Smooth muscle cell (in vitro differentiated cells): ENCODE results near the gene MAB21L4. TPM values are rescaled to one million over a fixed set of nuclear protein-coding genes. Genes with fewer than 3 reads are reported as not detected.

Experiments
- DNase-seq: peaks from one replicate; lab custom pipeline; 2025; ENCODE audit not compliant: unreplicated experiment; lab: John Stamatoyannopoulos, UW
- H2AFZ ChIP-seq: fragments of 200-600 bp; sonication (generic); 2 replicates; pipeline ENCODE4 v1.6.0; 2016; ENCODE audit warnings: antibody characterized with exemption, low read depth, mild to moderate bottlenecking
- H3F3A ChIP-seq: fragments of 200-600 bp; sonication (generic); 2 replicates; pipeline ENCODE4 v1.6.0; 2017; ENCODE audit warnings: antibody characterized with exemption, low read depth
- H3K27ac ChIP-seq: fragments of 200-600 bp; sonication (generic); 2 replicates; pipeline ENCODE4 v1.5.1; 2016; ENCODE audit warnings: low read depth, mild to moderate bottlenecking
- H3K27me3 ChIP-seq: fragments of 200-600 bp; sonication (generic); 2 replicates; pipeline ENCODE4 v1.6.1; 2016; ENCODE audit warnings: low read depth, mild to moderate bottlenecking
- H3K36me3 ChIP-seq: fragments of 200-600 bp; sonication (generic); 2 replicates; pipeline ENCODE4 v1.5.1; 2016; ENCODE audit warnings: low read depth
- H3K4me1 ChIP-seq: fragments of 200-600 bp; sonication (generic); 2 replicates; pipeline ENCODE4 v1.5.1; 2016; ENCODE audit warnings: low read depth
- H3K4me2 ChIP-seq: fragments of 200-600 bp; sonication (generic); 2 replicates; pipeline ENCODE4 v1.6.0; 2016; ENCODE audit warnings: mild to moderate bottlenecking
- H3K4me3 ChIP-seq: fragments of 200-600 bp; sonication (generic); 2 replicates; pipeline ENCODE4 v1.5.1; 2016; ENCODE audit warnings: mild to moderate bottlenecking
- H3K79me2 ChIP-seq: fragments of 200-600 bp; sonication (generic); 2 replicates; pipeline ENCODE4 v1.6.0; 2016; ENCODE audit warnings: low read depth, mild to moderate bottlenecking
- H3K9ac ChIP-seq: fragments of 200-600 bp; sonication (generic); 2 replicates; pipeline ENCODE4 v1.6.0; 2016; ENCODE audit warnings: low read depth
- H3K9me3 ChIP-seq: fragments of 200-600 bp; sonication (generic); replicated peaks from 2 replicates; pipeline ENCODE4 v1.5.1; 2016; ENCODE audit warnings: low read depth
- H4K20me1 ChIP-seq: fragments of 200-600 bp; sonication (generic); 2 replicates; pipeline ENCODE4 v1.6.0; 2016; ENCODE audit warnings: low read depth
- WGBS: methylation state at CpG from one replicate; pipeline ENCODE4 v1.1.7; 2016; ENCODE audit warnings: low lambda C conversion rate; 5-methylcytosine and 5-hydroxymethylcytosine counted together
- polyA plus RNA-seq: library from polyadenylated mRNA; unstranded; fragments of >200 nt; fragmentation: Nextera tagmentation; extraction: Ambion mirVana; gene quantifications from 2 replicates; pipeline ENCODE4 v1.2.1, GENCODE V29; 2016
- total RNA-seq: library from RNA; depleted of rRNA; stranded (reverse); fragments of >200 nt; gene quantifications from 2 replicates; pipeline ENCODE4 v1.2.3, GENCODE V29; 2014
- TF ChIP-seq, protein P1 (sequence below): fragments of 200-600 bp; sonication (generic); IDR thresholded peaks from 2 replicates; pipeline ENCODE4 v1.5.1; 2017; ENCODE audit warnings: borderline replicate concordance, mild to moderate bottlenecking, antibody characterized with exemption; ENCODE audit not compliant: insufficient read depth, poor library complexity, severe bottlenecking

MAB21L4 gene
- total and polyA plus RNA-seq, 2 experiments from 2014 or later = 0.53 to 2.2 TPM

DNA sequence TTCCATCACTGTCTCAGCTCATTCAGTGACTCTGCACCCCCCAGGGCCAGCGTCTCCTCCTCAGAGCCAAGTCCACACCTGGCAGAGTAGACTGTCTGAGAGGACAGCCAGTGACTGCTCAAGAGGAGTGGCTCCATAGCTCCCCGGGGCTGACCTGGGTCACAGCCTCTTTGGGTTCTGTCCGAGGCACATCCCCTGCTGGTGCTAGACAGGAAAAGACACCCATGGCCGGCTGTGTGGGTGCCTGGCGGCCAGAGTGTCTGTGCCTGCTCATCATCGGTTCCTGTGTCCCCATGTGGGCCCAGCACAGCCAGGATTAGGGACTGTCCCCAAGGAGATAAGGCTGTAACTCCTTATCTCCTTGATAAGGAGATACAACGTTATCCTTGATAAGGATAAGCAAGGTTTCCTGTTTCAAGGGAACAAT is 6.7 kb upstream of the MAB21L4 start:
- Histone ChIP-seq H3K9ac (no peak overlapping the region), H3K79me2 (no peaks in the 10 kb centered on the region), H3K27me3 (no peaks in the 10 kb centered on the region), H4K20me1 (no peaks in the 10 kb centered on the region), H3K4me1 (no peaks in the 10 kb centered on the region), H3K4me2 (no peak overlapping the region), H2AFZ (no peak overlapping the region), H3K9me3 (no peaks in the 10 kb centered on the region), H3K4me3 (no peak overlapping the region), H3F3A (no peaks in the 10 kb centered on the region), H3K36me3 (no peaks in the 10 kb centered on the region), H3K27ac (no peak overlapping the region)
- DNase-seq = no peak
- WGBS = 52% methylated on average over 7 of the region's 7 CpGs
- TF ChIP-seq, protein P1, sequence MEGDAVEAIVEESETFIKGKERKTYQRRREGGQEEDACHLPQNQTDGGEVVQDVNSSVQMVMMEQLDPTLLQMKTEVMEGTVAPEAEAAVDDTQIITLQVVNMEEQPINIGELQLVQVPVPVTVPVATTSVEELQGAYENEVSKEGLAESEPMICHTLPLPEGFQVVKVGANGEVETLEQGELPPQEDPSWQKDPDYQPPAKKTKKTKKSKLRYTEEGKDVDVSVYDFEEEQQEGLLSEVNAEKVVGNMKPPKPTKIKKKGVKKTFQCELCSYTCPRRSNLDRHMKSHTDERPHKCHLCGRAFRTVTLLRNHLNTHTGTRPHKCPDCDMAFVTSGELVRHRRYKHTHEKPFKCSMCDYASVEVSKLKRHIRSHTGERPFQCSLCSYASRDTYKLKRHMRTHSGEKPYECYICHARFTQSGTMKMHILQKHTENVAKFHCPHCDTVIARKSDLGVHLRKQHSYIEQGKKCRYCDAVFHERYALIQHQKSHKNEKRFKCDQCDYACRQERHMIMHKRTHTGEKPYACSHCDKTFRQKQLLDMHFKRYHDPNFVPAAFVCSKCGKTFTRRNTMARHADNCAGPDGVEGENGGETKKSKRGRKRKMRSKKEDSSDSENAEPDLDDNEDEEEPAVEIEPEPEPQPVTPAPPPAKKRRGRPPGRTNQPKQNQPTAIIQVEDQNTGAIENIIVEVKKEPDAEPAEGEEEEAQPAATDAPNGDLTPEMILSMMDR = no peak

DNA sequence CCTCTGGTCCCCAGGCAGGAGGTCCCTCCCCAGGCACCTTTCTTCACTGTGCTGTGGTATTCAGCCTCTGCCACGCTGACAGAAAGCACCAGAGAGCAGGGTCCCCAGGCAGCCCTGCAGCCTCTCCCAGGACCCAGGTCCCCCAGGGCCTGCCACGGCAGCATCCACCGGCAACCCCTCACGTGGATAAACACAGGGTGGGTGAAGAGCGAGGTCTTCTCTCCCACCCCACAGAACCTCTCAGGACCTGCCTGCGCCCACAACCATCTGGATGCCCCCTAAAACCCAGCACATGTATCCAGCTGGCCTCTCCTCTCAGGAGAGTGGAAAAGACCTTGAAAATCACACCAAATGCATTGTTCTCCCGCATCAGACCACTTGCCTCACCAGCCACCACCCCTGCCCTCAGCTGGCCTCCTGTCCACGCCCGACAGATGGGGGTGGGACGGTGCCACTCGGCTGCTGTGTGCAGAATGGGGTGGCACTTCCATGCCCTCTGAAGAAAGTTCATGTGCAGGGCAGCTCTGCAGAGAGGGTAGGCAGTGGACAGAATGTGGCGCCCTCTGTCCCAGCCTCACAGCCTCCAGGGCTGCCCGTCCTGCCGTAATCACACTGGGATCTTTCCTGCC is 6.1 kb upstream of the MAB21L4 start:
- no peak overlapping the region for H3K27ac ChIP-seq
- no peaks in the 10 kb centered on the region for H3K9me3 ChIP-seq
- no peak overlapping the region for H3K4me3 ChIP-seq
- no peak overlapping the region for H3K4me2 ChIP-seq
- DNase-seq = no peak
- 90% methylated on average over 14 of the region's 14 CpGs for WGBS
- no peaks in the 10 kb centered on the region for H3F3A ChIP-seq
- no peaks in the 10 kb centered on the region for H3K79me2 ChIP-seq
- H3K27me3 ChIP-seq = no peaks in the 10 kb centered on the region
- no peaks in the 10 kb centered on the region for H4K20me1 ChIP-seq
- no peaks in the 10 kb centered on the region for H3K4me1 ChIP-seq
- H3K9ac ChIP-seq = no peak overlapping the region
- no peak overlapping the region for H2AFZ ChIP-seq
- TF ChIP-seq, protein P1 = no peak
- H3K36me3 ChIP-seq = no peaks in the 10 kb centered on the region

DNA sequence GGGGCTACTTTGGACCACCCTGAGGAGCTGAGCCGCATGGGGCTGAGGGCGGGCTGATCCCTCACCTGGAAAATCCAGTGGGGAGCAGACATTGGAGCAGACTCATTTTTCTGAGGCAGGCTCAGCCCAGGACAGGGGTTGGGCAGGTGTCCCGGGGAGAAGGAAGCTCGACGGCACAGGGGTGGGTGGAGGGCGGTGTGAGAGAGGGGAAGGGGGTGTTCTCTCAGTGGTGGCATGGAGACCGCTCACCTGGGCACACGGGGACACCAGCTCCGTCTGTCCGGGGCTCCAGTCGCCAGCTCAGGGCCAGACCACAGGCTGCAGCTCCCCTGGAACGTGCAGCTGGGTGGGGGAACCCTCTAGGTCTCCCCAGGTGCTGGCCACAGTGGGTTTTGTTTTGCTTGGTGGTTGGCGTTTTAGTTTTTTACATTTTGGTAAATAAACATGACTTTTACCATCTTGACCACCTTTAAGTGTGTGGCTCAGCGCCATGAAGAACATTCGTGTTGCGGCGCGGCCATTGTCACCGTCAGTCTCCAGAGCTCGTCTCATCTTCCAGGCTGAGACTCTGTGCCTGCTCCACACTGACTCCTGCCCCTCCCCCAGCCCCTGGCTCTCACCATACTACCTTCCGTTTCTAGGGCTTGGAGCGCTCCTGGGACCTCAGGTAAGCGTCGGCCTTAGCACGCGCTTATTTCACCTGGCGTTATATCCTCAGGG is 4.3 kb upstream of the MAB21L4 start:
- Histone ChIP-seq H2AFZ (no peak overlapping the region), H4K20me1 (no peaks in the 10 kb centered on the region), H3K4me2 (no peak overlapping the region), H3F3A (no peaks in the 10 kb centered on the region), H3K4me1 (no peaks in the 10 kb centered on the region), H3K4me3 (no peak overlapping the region), H3K36me3 (no peaks in the 10 kb centered on the region), H3K9ac (no peak overlapping the region), H3K79me2 (no peaks in the 10 kb centered on the region), H3K9me3 (no peaks in the 10 kb centered on the region), H3K27ac (no peak overlapping the region), H3K27me3 (no peaks in the 10 kb centered on the region)
- no peak for DNase-seq
- 91% methylated on average over 27 of the region's 27 CpGs for WGBS
- TF ChIP-seq, protein P1 = no peak

DNA sequence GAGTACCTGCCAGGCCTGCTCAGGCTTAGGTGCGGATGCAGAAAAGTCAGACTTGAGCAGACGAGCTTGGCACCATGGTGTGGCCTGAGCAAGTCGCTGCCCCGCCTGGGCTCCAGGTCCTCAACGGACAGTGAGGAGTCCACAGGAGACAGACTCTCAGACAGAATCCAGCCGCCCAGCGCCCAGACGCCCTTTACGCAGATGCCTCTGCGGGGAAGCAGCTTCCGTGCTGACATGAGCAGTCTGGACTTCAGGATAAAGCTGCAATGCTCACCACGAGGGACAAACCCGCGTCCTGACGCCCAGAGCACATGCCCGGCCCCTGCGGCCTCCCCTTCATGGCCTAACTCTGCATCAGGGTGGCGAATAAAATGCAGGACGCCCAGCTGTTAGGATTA is 3.5 kb upstream of the MAB21L4 start:
- H3K27me3 ChIP-seq = no peaks in the 10 kb centered on the region
- H3K9me3 ChIP-seq = no peaks in the 10 kb centered on the region
- no peaks in the 10 kb centered on the region for H3K4me1 ChIP-seq
- no peak for DNase-seq
- TF ChIP-seq, protein P1 = no peak
- H3K79me2 ChIP-seq = no peaks in the 10 kb centered on the region
- no peak overlapping the region for H3K9ac ChIP-seq
- H3F3A ChIP-seq = no peaks in the 10 kb centered on the region
- H3K4me3 ChIP-seq = no peak overlapping the region
- no peaks in the 10 kb centered on the region for H3K36me3 ChIP-seq
- WGBS = 80% methylated on average over 19 of the region's 19 CpGs
- no peak overlapping the region for H3K4me2 ChIP-seq
- no peak overlapping the region for H2AFZ ChIP-seq
- no peaks in the 10 kb centered on the region for H4K20me1 ChIP-seq
- H3K27ac ChIP-seq = no peak overlapping the region
